Activated T-cell treated with anti-CD3 and anti-CD28 coated beads, Interleukin-2, amount 50 U/mL, for 24 hours (primary cell): ENCODE data around the gene DDRGK1.
A peak's percentile ranks its signal among the peaks of the same experiment; 100 is the strongest.

Source experiments
- DNase-seq: peaks from one replicate; pipeline ENCODE4 v3.0.0-alpha.2; 2020
- H3K27ac Mint-ChIP-seq: 2 replicates; pipeline ENCODE4 v1.8.0; 2020; ENCODE audit warnings: mild to moderate bottlenecking, mixed read lengths
- H3K27me3 Mint-ChIP-seq: 2 replicates; pipeline ENCODE4 v1.8.0; 2020; ENCODE audit warnings: mixed read lengths
- H3K36me3 Mint-ChIP-seq: 2 replicates; pipeline ENCODE4 v1.8.0; 2020; ENCODE audit warnings: low read depth, mixed read lengths
- H3K4me1 Mint-ChIP-seq: 2 replicates; pipeline ENCODE4 v1.8.0; 2020; ENCODE audit warnings: low read depth, mixed read lengths
- H3K4me3 Mint-ChIP-seq: 2 replicates; pipeline ENCODE4 v1.8.0; 2020; ENCODE audit warnings: mild to moderate bottlenecking, moderate library complexity, mixed read lengths
- H3K9me3 Mint-ChIP-seq: 2 replicates; pipeline ENCODE4 v1.8.0; 2020; ENCODE audit warnings: mixed read lengths

The DDRGK1 gene

GRCh38 chr20:3172126-3172932, 32.2 kb downstream of the DDRGK1 start:
- H3K27me3 Mint-ChIP-seq, result peaks cover 36% of the 10 kb centered on the region
- H3K9me3 Mint-ChIP-seq, result no peaks in the 10 kb centered on the region
- peak; percentile 30 for DNase-seq
- peaks cover 29% of the 10 kb centered on the region for H3K4me1 Mint-ChIP-seq
- peak overlapping the region; percentile 72 for H3K4me3 Mint-ChIP-seq
- no peaks in the 10 kb centered on the region for H3K36me3 Mint-ChIP-seq
- no peak overlapping the region for H3K27ac Mint-ChIP-seq

- Mint-ChIP-seq H3K9me3 (no peaks in the 10 kb centered on the region), H3K27me3 (peaks cover 39% of the 10 kb centered on the region), H3K36me3 (no peaks in the 10 kb centered on the region), H3K27ac (no peak overlapping the region), H3K4me1 (peaks cover 29% of the 10 kb centered on the region), H3K4me3 (no peak overlapping the region)
- peak; percentile 27 for DNase-seq
Observed at GRCh38 chr20:3171391-3172125, 32.9 kb downstream of the DDRGK1 start.

- H3K9me3 Mint-ChIP-seq, result no peaks in the 10 kb centered on the region
- H3K27ac Mint-ChIP-seq, result no peak overlapping the region
- no peak overlapping the region for H3K4me3 Mint-ChIP-seq
- peaks cover 20% of the 10 kb centered on the region for H3K4me1 Mint-ChIP-seq
- no peak for DNase-seq
- no peaks in the 10 kb centered on the region for H3K36me3 Mint-ChIP-seq
- H3K27me3 Mint-ChIP-seq, result peaks cover 28% of the 10 kb centered on the region
Observed at GRCh38 chr20:3168829-3169590, 35.5 kb downstream of the DDRGK1 start.

GRCh38 chr20:3168079-3168828, 36.2 kb downstream of the DDRGK1 start:
- no peak overlapping the region for H3K4me3 Mint-ChIP-seq
- H3K27ac Mint-ChIP-seq, result no peak overlapping the region
- no peaks in the 10 kb centered on the region for H3K36me3 Mint-ChIP-seq
- H3K4me1 Mint-ChIP-seq, result peaks cover 16% of the 10 kb centered on the region
- DNase-seq, result no peak
- peaks cover 25% of the 10 kb centered on the region for H3K27me3 Mint-ChIP-seq
- no peaks in the 10 kb centered on the region for H3K9me3 Mint-ChIP-seq

- Mint-ChIP-seq H3K36me3 (no peaks in the 10 kb centered on the region), H3K27ac (no peak overlapping the region), H3K4me3 (no peak overlapping the region), H3K9me3 (no peaks in the 10 kb centered on the region), H3K4me1 (peaks cover 15% of the 10 kb centered on the region), H3K27me3 (peaks cover 25% of the 10 kb centered on the region)
- no peak for DNase-seq
Observed at GRCh38 chr20:3167738-3168078, 36.8 kb downstream of the DDRGK1 start.

- Mint-ChIP-seq H3K9me3 (no peaks in the 10 kb centered on the region), H3K27ac (no peak overlapping the region), H3K4me3 (no peak overlapping the region), H3K36me3 (no peaks in the 10 kb centered on the region), H3K4me1 (peaks cover 9% of the 10 kb centered on the region), H3K27me3 (peaks cover 25% of the 10 kb centered on the region)
- no peak for DNase-seq
Observed at GRCh38 chr20:3166913-3167342, 37.6 kb downstream of the DDRGK1 start.

GRCh38 chr20:3166338-3166912, 38.1 kb downstream of the DDRGK1 start:
- no peaks in the 10 kb centered on the region for H3K36me3 Mint-ChIP-seq
- H3K27me3 Mint-ChIP-seq, result peaks cover 25% of the 10 kb centered on the region
- H3K4me3 Mint-ChIP-seq, result no peak overlapping the region
- peaks cover 9% of the 10 kb centered on the region for H3K4me1 Mint-ChIP-seq
- DNase-seq, result no peak
- no peak overlapping the region for H3K27ac Mint-ChIP-seq
- H3K9me3 Mint-ChIP-seq, result no peaks in the 10 kb centered on the region

- Mint-ChIP-seq H3K4me3 (no peak overlapping the region), H3K4me1 (peaks cover 9% of the 10 kb centered on the region), H3K9me3 (no peaks in the 10 kb centered on the region), H3K27me3 (peaks cover 25% of the 10 kb centered on the region), H3K36me3 (no peaks in the 10 kb centered on the region), H3K27ac (no peak overlapping the region)
- DNase-seq, result no peak
Observed at GRCh38 chr20:3165473-3166337, 38.8 kb downstream of the DDRGK1 start.

GRCh38 chr20:3164763-3165410, 39.6 kb downstream of the DDRGK1 start:
- peaks cover 1% of the 10 kb centered on the region for H3K36me3 Mint-ChIP-seq
- H3K27ac Mint-ChIP-seq, result no peak overlapping the region
- DNase-seq, result no peak
- no peak overlapping the region for H3K4me3 Mint-ChIP-seq
- peaks cover 24% of the 10 kb centered on the region for H3K27me3 Mint-ChIP-seq
- no peaks in the 10 kb centered on the region for H3K9me3 Mint-ChIP-seq
- H3K4me1 Mint-ChIP-seq, result peaks cover 12% of the 10 kb centered on the region

GRCh38 chr20:3164043-3164762, 40.3 kb downstream of the DDRGK1 start:
- Mint-ChIP-seq H3K4me3 (no peak overlapping the region), H3K27me3 (peaks cover 20% of the 10 kb centered on the region), H3K36me3 (peaks cover 8% of the 10 kb centered on the region), H3K9me3 (no peaks in the 10 kb centered on the region), H3K27ac (no peak overlapping the region), H3K4me1 (peaks cover 14% of the 10 kb centered on the region)
- no peak for DNase-seq

- Mint-ChIP-seq H3K27me3 (peaks cover 12% of the 10 kb centered on the region), H3K4me1 (peaks cover 14% of the 10 kb centered on the region), H3K36me3 (peaks cover 15% of the 10 kb centered on the region), H3K27ac (no peak overlapping the region), H3K9me3 (no peaks in the 10 kb centered on the region), H3K4me3 (no peak overlapping the region)
- DNase-seq, result no peak
Observed at GRCh38 chr20:3163099-3164042, 41.1 kb downstream of the DDRGK1 start.
